Stimulated activated CD4-positive, alpha-beta T cell treated with anti-CD3 and anti-CD28 coated beads, TNF-alpha, amount 100 ng/mL, for 4 hours (primary cell): Measurements from ENCODE around the gene SSBP3.
"Not testable (repeated sequence)": the region's sequence is repeated elsewhere in the genome, so short reads cannot be mapped to it uniquely, and the experiment has no call there.

Experiments
- DNase-seq, 3 experiments: peaks; one replicate each; pipeline ENCODE4 v3.0.0-alpha.2; 2020; ENCODE audit warnings: low read depth in 3 of 3

Gene SSBP3

DNA sequence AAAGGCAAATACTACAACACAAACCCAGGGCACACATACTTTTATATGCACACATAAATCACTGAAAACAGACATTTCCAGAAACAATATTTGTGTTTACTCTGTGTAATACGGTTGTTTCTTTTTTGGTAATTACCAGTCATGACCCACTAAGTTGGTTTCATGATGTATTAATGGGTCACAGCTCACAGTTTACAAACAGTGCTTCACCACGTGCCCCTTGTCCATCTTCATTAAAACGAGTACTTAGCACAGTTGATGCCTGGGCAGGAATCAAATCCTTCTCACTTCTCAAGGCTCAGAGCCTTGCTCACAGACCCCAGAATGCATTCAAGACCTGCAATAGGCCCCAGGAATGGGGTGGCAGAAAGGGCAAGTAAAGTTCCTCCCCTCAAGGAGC is 13.8 kb downstream of the SSBP3 start:
- no peak for DNase-seq

DNA sequence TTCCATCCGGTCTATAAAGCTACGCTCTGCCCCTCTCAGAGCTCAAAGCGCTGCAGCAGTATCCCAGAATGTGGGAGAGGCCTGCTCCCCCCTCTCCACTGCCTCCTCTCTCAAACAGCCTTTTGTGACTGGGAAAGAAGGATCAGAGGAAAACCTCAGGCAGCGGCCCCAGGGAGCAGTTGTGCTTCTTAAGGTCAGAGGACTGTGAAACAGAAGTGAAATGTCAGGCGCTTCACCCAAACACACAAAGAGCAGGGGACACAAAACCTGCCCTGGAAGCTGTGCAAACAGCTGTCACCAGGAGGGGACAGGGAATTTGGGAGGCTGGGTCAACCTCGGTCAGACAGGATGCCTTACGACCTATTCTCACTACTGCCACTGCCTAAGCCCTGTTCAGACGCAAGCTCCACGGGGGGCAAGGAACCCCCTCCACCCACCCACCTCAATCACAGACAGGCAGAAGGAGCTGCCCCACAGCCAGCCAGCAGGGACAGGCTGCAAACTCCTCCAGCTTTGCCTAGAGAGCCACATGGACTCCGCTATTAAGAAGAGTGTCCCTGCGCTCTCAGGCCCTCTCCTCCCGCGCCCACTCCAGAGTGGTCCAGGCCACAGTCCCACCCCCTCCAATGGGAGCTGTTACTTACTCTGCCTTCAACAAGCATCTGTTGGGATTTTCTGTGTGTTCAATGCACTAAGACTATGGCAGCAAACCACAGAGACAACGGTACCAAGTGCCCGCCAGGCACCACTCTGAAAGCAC is 14.6 kb downstream of the SSBP3 start:
- no peak for DNase-seq

DNA sequence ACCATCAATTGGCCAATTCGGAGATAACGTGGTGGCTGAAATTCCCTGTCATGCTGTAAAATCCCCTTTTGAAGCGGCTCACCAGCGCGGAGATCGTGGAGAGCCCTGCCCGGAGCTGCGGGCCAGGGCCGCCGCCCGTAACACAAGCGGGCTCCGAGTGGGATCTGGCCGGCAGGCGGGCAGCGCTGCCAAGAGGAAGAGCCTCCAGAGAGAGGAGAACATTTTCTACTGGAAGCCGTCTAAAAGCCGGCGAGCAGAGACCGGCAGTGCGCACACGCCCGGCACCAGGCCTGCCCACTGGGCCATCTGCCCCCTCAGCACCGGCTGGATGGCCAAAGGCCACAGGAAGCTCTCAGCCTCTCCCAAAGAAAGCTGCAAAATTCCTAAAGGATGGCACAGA is 15.5 kb downstream of the SSBP3 start:
- DNase-seq = no peak

DNA sequence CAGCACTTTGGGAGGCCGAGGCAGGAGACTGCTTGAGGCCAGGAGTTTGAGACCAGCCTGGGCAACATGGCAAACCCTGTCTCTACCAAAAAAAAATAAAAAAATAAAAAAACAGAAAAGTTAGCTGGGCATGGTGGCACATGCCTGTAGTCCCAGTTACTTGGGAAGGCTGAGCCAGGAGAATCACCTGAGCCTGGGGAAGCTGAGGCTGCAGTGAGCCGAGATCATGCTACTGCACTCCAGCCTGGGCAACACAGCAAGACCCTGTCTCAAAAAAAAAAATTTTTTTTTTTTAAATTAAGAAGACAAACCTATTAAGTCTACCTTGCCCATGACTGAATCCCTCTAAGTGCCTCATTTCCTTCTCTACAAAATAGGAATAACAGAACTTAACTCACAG is 16.6 kb downstream of the SSBP3 start:
- DNase-seq = not testable (repeated sequence)

DNA sequence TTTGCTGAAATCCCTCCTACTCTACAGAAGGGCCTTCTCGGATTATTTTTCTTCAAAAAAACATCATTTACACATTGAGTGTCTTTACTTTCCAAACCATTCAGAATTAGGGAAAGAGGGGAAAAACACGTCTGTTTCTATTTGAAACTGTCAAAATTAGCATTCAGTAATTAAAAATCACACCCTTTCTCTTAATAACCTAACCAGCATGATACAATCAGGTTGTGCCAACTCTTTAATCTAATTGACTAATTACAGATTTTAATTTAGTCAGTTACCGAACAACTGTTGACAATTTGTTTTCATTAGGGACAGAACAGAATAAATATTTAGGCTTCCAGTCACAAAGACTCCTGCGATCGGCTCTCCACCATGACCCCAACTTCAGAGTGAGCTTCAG is 18.8 kb downstream of the SSBP3 start:
- no peak for DNase-seq

DNA sequence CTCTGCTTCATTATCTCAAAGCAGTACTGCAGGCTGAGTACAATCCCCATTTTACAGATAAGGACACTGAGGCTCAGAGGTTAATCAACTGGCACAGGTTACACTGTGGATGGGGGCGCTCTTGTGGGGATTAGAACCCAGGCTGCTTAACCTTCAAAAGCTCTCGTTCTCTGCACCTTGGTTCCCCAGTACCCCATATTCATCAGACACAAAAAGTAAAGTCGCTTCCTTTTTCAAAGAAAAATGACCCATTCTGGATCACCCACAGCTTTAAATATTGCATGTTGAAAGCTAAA is 20.5 kb downstream of the SSBP3 start:
- no peak for DNase-seq

DNA sequence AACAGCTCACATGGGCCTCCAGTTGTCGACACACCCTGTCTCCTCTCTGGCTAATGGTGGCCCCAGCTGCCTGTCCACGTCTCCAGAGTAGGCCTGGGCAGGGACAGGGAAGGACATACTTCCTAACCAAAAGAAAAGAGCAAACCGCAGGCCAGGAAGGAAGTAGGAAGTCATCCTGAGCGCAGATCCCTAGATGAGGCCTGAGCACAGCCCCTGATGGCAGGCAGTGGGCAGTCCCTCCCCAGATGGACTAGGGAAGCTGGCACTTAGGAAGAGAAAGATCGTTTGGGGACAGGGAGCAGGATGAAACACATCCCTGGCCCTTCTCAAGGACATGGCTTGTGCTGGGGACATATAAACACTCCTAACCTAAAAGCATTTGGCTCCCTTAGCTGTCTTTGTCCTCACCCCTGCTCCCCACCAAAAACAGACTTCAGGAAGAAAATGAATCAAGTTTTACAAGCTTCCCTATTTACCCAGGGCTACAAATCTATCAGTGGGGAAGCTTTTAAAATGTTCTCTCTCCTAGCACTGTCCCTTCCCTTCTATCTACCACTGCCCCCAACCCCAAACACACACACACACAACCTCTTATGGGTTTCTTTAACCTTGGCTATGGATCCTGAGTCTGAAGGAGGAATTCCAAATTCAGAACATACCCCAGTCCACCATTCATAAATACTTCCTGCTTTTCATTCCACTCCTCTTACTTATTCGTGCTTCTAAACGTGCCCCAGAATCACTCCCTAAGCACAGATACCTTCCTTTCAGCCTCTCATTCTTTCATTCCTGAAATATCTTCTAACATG is 21.1 kb downstream of the SSBP3 start:
- no peak for DNase-seq

DNA sequence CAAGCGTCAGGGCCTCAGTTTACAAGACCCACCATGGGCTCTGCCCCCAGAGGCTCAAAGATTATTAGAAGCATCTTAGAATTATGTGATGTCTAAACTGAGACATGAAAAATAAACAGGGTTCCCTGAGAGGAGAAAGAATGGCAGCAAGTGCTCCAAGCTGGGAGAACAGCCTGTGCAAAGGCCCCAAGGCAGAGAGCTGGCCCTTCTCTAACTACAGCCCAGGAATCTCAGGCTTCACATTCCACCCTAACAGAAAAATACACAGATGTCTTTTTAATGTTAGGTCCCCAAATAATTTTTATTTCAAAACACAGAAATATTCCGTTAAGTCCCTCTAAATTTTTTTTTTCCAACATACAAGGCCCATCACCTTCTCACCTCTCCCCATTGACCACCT is 21.7 kb downstream of the SSBP3 start:
- DNase-seq = no peak

DNA sequence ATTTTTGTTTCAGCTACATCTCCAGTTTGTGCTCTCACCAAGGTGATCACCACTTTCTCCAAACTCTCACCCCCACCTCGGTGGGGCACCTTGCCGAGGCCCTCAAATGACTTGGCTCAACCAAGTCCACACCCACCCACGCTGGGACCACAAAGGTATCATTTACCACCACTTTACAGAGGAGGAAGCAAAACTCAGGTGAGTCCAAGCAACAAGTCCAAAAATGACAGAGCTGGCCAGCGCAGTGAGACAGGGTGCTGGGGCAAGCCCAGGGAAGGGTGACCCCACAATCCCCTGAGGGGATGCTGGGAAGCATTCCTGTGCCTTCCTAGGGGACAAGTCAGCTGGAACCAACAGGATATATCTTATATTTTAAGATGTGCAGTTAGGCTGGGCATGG is 24.7 kb downstream of the SSBP3 start:
- DNase-seq = no peak

DNA sequence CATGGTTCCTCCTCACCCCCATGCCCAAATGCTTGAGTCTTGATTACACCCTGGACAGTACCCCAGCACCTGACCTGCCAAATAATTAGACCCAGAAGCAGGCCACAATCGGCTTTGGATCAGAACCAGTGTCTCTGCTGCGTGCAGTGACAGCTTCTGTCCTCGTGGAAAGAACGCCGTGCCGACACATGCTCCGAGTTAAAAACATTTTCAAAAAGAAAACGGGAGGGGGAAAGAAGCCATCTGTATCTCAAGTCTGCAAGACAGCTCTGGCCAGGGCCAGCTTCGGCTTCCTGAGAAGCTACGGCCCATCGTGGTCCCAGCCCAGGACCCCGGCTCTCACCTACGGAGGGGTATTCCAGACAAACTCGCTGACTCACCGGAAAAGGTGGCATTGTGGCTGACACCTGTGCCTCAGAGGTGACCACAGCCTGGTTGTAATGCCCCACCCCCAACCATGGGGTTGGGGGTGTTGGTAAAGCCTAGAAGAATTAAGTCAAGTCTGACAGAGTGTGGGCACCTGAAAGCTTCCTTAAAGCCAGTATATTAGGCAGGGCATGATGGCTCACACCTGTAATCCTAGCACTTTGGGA is 25.8 kb downstream of the SSBP3 start:
- no peak for DNase-seq

DNA sequence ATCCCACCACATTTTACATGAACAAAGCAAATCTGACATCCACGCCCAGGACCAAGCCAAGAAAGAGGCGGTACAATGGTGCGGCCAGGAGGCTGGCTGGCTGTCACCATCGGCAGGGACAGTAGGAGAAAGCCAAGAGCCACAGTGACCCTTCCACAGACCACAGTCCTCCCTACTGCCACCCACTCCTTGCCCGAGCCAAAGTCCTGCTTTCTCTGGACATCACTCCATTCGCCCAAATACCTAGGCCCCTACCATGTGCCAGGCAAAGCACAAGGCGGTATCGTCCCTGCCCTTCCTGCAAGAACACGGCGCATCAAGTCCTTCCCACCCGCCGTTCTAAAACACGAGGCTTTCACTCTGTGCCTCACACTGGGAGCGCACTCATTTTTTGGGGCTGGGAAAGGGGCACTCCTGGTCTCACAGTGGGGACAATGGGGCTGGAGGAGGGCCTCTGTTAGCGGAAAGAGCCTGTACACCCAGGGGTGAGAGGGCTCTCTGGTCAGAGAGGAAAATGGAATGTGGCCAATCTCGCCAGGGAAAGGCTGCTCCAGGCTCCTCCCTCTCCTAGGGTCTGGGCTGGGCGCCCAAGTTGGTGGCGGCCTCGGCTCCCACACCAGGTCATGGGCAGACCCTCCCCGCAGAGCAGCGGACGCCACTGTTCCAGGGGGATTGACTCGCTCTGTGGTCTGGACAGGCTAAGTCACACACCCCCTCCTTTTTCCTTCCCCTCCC is 26.5 kb downstream of the SSBP3 start:
- DNase-seq = no peak

DNA sequence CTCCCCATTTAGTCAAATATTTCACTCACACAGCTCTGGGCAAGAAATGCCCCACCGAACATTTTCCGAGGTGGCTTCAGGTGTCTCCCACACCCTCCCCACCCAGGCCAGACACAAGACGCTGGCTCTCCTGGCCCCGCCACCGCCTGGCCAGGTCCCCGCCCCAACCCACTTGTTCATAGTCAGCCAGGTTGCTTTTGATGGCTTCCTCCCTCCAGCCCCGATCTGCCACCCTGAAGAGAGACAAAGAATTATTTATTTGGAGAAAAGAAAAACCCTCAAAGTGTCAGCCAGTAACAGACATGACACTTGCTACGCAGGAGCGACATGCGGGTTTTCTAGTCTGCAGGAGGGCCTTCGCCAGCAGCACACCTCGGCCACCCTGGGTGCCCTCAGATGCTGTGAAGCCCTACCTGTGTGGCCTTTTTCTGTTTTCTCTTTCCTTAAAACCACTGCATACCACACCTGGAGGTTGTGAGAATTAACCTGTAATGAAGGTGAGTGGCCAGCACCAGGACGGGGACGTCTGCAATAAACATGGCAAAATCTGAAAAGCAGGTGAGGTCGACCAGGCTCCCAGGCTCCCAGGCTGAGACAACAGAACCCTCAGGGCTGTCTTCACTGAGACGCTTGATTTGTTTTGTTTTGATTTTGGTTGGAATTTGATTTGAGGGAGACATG is 27.2 kb downstream of the SSBP3 start:
- DNase-seq = no peak

DNA sequence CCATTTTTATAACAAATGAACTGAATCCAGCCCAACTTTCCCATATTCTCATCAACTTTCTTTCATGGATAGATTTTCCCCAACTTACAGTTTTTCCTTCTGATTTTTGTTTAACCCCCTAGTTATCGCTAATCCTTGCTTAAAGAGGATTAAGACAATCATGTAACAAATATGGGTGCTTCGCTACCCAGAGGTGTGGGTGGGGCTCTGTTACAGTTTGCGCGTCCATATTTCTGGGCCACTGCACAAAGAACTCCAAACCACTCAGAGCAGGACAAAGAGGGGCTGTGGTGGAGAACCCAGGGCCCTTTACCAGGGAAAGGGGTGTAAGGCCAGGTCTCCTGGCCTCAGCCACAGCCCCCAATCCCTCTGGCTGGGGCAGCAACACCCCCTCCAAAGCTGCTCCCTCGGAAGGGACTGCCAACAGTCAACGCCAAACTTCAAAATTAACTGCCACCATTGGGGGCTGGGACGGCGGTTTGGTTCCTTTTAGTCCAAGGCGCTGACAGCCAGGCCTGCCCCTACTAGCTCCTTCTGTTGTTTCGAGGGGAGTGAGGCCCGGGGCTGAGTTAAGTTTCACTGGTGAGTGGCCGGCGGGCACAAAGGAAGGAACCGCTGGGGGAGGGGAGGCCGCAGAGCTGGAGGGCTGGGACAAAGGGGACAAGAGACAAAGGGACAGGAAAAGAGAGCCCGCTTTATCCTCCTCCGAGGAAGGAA is 27.9 kb downstream of the SSBP3 start:
- DNase-seq = no peak

DNA sequence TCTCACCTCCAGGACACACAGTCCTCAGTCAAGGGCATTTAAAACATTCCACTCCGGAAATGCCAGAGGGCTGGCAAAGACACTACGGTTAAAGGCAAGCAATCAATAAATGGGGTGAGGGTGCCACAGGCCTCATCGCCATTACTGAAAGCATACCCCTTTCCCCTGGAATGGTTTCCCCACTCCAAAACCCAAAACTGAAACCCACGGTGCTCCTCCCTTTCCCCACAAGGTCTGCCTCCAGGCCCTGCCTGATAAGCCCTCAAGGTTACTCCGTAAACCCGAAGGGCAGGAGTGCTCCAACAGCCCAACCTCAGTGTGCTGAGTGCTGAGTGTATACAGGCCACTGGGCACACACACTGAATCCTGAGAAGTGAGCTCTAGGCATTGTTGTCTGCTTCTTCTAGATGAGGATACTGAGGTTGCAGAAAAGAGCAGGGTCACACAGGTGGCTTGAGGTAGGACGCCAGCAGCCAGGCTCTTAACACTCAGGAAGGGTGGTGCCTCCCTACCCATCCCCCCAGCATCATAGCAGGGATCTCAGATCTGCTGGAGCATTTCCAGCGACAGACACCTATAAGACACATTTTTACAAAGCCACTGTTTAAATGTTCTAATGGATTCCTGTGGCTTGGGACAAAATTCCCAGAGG is 29.0 kb downstream of the SSBP3 start:
- DNase-seq = no peak

DNA sequence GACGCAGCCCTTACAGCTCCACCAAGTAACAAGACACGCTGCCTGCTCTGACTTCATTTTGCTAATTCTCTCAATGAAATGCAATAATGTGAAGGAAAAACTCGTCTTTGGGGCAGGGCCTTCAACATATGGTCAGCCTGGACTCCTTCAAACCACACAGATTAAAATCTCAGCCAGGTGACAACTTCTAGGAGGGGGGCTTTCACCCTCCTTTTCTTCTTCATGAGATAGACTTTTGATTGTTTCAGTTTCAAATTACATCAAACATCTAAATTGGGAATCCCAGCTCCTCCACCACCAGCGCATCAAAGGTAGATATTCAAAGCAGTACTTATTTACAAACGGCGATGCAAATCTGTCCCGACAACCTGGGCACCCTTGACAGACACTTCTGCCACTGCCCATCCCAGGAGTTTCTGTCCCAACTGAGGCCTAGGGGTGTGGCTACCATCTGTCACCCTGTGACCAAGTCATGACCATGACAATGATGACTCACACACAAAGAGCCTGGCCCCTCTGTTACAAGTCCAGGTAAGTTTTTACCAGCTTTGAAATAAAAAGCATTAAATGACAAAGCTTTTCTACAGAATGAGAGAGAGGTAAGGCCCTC is 29.7 kb downstream of the SSBP3 start:
- DNase-seq = no peak

DNA sequence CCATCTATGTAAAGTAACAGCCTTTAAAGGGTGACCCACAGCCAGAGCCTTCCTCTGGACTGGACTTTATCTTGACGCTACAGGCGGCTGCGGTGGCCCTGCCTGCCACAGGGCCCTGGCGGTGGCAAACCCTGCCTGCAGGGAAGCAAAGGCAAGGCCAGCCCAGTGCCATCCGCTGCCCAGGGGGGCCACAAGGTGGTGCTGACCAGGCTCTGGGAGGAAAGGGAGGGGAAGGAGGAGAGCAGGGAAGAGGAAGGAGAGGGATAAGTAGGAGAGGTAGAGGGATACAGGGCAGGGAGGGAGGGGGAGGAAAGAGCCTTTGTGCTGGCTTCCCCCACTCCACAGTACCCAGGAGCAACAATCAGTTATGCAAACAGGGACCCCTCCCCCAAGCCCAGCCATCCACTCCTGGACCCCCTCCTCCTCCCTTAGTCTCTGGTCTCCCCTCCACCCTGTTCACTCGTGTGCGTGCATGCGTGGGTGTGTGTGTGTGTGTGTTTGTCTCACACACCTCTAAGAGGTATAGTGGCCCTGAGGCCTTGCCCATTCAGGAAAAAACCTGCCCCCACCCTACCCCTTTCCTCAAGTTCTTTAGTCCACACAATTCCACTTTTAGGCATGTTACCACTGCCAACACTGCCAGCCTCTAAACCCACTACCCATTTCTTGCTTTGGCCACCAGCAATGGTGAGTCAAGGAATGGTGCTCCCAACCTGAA is 30.3 kb downstream of the SSBP3 start:
- DNase-seq = no peak

DNA sequence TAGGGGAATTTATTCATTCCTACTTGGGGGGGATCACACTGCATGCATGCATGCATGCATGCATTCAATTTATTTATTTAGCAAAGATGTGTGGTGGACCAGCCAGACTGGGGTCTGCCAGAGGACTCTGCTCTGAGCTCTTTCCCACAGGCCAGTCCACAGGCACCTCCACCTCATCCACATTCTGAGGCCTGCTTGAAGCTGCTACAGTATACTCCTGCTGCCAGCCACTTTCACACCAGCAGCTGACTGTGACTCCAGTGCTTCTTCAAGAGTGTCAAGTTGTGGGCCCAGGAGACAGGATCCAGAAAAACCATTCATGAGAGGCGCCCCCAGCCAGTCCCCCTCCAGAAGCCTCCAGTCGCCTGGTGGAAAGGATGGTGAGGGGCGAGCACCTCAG is 30.9 kb downstream of the SSBP3 start:
- DNase-seq = no peak

DNA sequence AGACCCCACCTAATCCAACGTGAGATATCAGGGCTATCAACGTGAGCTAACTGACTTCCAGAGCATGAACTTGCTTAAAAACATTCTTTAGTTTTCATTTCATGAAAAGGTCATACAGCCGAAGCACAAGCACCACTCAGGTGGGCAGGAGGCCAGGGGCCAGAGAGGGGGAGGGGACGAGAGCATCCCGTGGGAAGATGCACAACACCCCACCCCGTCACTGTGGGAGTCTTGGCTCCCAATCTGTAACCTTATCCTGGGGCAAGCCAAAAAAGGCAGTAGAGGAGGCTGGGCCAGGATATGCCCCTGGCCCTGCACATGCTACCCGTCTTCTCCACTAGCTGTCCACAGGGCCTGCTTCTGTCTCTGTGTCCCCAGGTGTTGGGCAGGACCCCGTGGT is 31.4 kb downstream of the SSBP3 start:
- no peak for DNase-seq

DNA sequence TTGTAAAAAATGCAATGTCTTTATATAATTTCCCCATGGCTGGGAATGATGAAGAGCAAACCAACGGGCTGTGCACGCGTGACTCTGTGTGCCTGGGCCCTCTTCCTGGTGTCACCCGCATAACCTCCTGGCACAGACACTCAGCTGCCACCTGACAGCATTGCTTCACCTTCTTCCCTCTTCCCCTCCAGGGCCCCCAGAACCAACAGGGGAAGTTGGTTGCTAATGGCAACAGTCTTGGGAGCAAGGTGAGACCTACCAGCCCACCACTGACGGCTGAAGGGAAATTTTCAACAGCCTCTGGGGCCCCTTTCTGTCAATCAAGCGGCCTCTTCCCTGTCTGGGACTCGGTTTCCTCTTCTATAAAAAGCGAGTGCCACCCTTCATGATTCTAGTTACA is 33.2 kb downstream of the SSBP3 start:
- no peak for DNase-seq

DNA sequence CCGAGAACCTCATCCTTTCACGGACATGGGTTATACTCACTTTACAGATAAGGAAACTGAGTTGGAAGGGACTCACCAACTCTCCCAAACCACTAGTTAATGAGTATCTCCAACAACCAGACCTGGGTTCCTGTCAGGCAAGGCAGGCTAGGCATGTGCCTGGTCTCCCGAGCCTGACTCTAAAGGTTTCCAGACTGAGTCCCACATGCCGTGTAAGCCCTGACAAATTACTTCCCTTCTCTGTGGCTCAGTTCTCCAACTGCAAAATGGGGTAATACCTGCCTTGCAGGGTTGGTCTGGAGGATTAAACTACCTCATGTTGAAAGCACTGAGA is 34.3 kb downstream of the SSBP3 start:
- no peak for DNase-seq
